Large intestine (tissue), 3 donors: ENCODE data around the gene C11orf58. TPM values are rescaled to one million over a fixed set of nuclear protein-coding genes. Genes with fewer than 3 reads are reported as not detected.
A peak's percentile ranks its signal among the peaks of the same experiment; 100 is the strongest.

Source experiments
- DNase-seq, 2 donors: peaks; one replicate each; pipeline versions ENCODE4 v3.0.0 to v3.0.0-alpha.2; 2013
- H3K27ac ChIP-seq: one replicate; pipeline ENCODE4 v1.5.1; 2013; ENCODE audit warnings: low read length
- H3K27me3 ChIP-seq: 2 replicates; pipeline ENCODE4 v1.6.1; 2013; ENCODE audit warnings: low read length; ENCODE audit not compliant: control insufficient read depth, insufficient read depth
- H3K36me3 ChIP-seq: 2 replicates; pipeline ENCODE4 v1.6.1; 2013; ENCODE audit warnings: low read length; ENCODE audit not compliant: control insufficient read depth, insufficient read depth
- H3K4me1 ChIP-seq: one replicate; pipeline ENCODE4 v1.6.1; 2013; ENCODE audit warnings: low read length; ENCODE audit not compliant: control insufficient read depth, insufficient read depth
- H3K4me3 ChIP-seq: one replicate; pipeline ENCODE4 v1.5.1; 2013; ENCODE audit warnings: low read length
- H3K9me3 ChIP-seq: one replicate; pipeline ENCODE4 v1.6.1; 2013; ENCODE audit warnings: mild to moderate bottlenecking, low read depth, low read length, moderate library complexity; ENCODE audit not compliant: control insufficient read depth
- WGBS: methylation state at CpG from one replicate; pipeline ENCODE4 v1.1.5; 2013; ENCODE audit warnings: low lambda C conversion rate; ENCODE audit not compliant: insufficient coverage; 5-methylcytosine and 5-hydroxymethylcytosine counted together
- polyA plus RNA-seq: library from polyadenylated mRNA; unstranded; fragments of 120-200 nt; gene quantifications from one replicate; pipeline ENCODE4 v1.2.1, GENCODE V29; 2013

C11orf58 gene
- polyA plus RNA-seq, 1 donor: 172 TPM

DNA sequence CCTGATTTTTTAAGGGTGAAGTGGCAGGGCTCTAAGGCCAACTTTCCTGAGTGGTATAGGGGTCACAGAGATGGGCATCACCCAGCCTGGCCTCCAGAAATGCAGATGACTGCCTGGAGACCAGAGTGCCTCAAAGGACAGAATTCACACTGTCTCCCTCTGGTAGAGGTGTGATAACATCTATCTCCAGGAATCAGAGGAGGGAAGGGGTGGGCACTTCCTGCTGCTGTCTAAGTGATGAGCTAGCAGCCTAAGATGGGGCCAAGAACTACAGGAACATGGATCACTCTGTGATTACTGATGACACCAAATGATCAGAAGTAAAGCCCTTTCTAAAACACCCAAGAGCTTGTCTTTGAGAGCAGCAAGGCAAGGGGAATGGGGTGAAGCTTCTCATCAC, 61.9 kb downstream of the C11orf58 start:
- Histone ChIP-seq H3K9me3 (no peaks in the 10 kb centered on the region), H3K4me3 (no peak overlapping the region), H3K4me1 (peaks cover 4% of the 10 kb centered on the region), H3K36me3 (peaks cover 48% of the 10 kb centered on the region), H3K27me3 (no peaks in the 10 kb centered on the region), H3K27ac (no peak overlapping the region)
- DNase-seq: no peak

DNA sequence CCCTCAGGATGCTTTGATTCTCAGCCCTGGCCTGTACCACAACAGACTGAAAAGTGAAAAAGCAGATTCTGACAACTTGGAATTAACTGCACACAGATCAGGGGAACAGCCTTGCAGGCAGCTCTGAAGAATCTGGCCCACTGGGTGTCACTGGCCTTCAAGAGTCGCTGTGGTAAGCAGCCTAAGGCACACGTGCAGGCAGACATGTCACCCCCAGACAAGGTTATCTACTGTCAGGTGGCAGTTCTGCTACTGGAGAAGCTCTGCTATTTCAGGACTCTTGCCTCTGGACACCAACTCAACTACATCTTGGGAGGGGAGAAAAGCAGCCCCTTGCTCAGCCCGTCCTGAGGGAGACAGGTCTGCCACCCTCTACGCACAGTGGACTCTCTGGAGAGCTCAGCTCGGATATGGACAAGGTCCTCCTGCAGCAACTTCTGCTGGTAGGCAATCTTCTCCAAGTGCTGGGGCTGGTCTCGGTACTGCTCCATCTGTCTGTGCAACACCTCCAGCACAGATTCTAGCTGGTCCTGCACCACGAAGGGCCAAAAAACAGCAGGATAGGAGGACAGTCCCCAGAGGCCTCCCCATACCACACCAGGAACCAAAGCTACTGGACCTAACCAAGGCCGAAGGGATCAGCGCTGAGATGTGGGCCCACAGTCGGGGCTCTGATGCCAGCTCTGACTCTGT, 63.0 kb downstream of the C11orf58 start:
- Histone ChIP-seq H3K4me1 (peaks cover 4% of the 10 kb centered on the region), H3K27me3 (no peaks in the 10 kb centered on the region), H3K27ac (no peak overlapping the region), H3K4me3 (no peak overlapping the region), H3K9me3 (no peaks in the 10 kb centered on the region), H3K36me3 (peaks cover 53% of the 10 kb centered on the region)
- DNase-seq: no peak
- WGBS: 100% methylated on average over 1 of the region's 10 CpGs

DNA sequence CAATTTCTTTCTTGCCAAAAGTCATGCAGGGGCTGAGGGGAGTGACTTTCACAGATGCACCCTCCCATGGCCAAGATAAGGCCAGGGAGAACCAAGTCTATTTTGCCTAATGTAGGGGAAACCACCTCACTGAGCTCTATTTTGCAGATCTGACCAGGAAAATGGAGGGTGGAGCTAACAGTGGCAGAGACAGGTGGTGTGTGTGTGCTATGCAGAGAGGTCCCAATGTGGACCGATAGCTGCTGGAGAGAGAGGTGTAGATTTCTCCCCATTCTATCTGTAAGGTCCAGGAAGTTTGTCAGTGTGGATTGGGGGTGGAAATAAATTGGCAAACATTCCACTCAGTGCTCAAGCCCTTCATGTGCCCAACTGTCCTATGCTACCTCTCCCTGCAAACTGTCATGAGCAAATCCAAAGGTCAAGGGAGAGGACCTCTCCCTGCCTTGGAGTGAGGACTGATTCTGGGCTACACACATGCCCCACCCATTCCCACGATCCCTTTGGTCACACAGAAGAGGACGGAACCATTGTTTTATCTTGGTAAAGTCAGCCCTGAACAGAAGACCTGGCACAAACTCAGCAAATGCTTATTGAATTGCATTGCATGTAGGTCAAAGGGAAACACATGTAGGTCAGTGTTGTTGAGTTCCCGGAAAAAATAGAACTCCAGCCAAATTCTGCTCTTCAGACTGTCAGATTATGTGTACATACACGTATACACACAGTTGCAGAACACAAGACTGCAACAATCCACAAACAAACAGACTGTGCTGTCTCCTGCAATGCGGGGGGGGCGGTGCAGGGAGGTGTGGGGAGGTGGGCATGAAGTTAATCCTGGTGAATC, 65.9 kb downstream of the C11orf58 start:
- no peak overlapping the region for H3K4me3 ChIP-seq
- peaks cover 4% of the 10 kb centered on the region for H3K4me1 ChIP-seq
- H3K36me3 ChIP-seq: peaks cover 60% of the 10 kb centered on the region
- H3K27me3 ChIP-seq: no peaks in the 10 kb centered on the region
- no peaks in the 10 kb centered on the region for H3K9me3 ChIP-seq
- WGBS: no CpG with 5 or more reads among the region's 7 CpGs
- peak; percentile 21 to 35 for DNase-seq
- no peak overlapping the region for H3K27ac ChIP-seq

GRCh38 chr11:16805938-16806337, 67.5 kb downstream of the C11orf58 start:
- no peak overlapping the region for H3K4me3 ChIP-seq
- H3K27ac ChIP-seq: no peak overlapping the region
- peaks cover 62% of the 10 kb centered on the region for H3K36me3 ChIP-seq
- H3K27me3 ChIP-seq: no peaks in the 10 kb centered on the region
- DNase-seq: no peak
- no peaks in the 10 kb centered on the region for H3K9me3 ChIP-seq
- WGBS: no CpG with 5 or more reads among the region's 8 CpGs
- peaks cover 4% of the 10 kb centered on the region for H3K4me1 ChIP-seq

DNA sequence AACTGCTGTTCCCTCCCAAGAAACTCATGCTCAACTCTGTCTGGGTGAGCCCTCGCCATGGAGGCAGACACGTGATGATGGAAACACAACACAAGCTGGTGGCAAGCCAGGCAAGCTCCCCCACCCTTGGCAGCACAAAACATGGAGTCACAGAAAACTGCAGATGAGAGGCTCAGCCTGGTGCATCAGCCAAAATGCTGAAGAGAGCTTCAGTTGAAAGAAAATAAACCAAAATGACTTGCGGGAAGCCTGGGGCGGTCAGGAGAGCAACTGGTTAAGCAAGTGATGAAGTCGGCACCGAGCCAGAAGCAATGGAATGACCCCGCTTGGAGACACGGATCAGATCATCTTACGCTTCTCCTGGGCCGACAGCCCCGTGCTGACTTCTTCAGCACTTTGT, 68.3 kb downstream of the C11orf58 start:
- no peaks in the 10 kb centered on the region for H3K27me3 ChIP-seq
- H3K36me3 ChIP-seq: peaks cover 61% of the 10 kb centered on the region
- H3K27ac ChIP-seq: no peak overlapping the region
- H3K9me3 ChIP-seq: no peaks in the 10 kb centered on the region
- WGBS: no CpG with 5 or more reads among the region's 11 CpGs
- no peak overlapping the region for H3K4me3 ChIP-seq
- H3K4me1 ChIP-seq: peaks cover 4% of the 10 kb centered on the region
- DNase-seq: no peak

GRCh38 chr11:16807306-16807705, 68.9 kb downstream of the C11orf58 start:
- H3K4me1 ChIP-seq: peaks cover 4% of the 10 kb centered on the region
- no peak for DNase-seq
- peaks cover 57% of the 10 kb centered on the region for H3K36me3 ChIP-seq
- no peaks in the 10 kb centered on the region for H3K27me3 ChIP-seq
- H3K9me3 ChIP-seq: no peaks in the 10 kb centered on the region
- no CpG with 5 or more reads among the region's 3 CpGs for WGBS
- H3K27ac ChIP-seq: no peak overlapping the region
- no peak overlapping the region for H3K4me3 ChIP-seq
